Kidney epithelial cell (primary cell): ENCODE data around the gene EDDM13. TPM values are rescaled to one million over a fixed set of nuclear protein-coding genes. Genes with fewer than 3 reads are reported as not detected.
"Not testable (repeated sequence)": the region's sequence is repeated elsewhere in the genome, so short reads cannot be mapped to it uniquely, and the experiment has no call there.

ENCODE experiments used
- DNase-seq: peaks from one replicate; pipeline ENCODE4 v3.0.0-alpha.2; 2010; ENCODE audit warnings: low read depth
- H3K27me3 ChIP-seq: 2 replicates; pipeline ENCODE4 v1.6.0; 2011; ENCODE audit warnings: low read length; ENCODE audit not compliant: control insufficient read depth, insufficient read depth
- H3K36me3 ChIP-seq: 2 replicates; pipeline ENCODE4 v1.5.1; 2011; ENCODE audit warnings: low read length; ENCODE audit not compliant: control insufficient read depth, insufficient read depth
- H3K4me3 ChIP-seq: 2 replicates; pipeline ENCODE4 v1.5.1; 2011; ENCODE audit warnings: low read depth, mild to moderate bottlenecking, control low read depth, low read length
- CTCF ChIP-seq: IDR thresholded peaks from 2 replicates; pipeline ENCODE4 v1.5.1; 2011; ENCODE audit warnings: mild to moderate bottlenecking, moderate library complexity, low read length, control low read depth, inconsistent platforms; ENCODE audit not compliant: insufficient read depth, poor library complexity, severe bottlenecking
- total RNA-seq: library from RNA; depleted of rRNA; stranded (reverse); fragments of >200 nt; gene quantifications from 2 replicates; pipeline ENCODE4 v1.2.3, GENCODE V29; 2015

EDDM13 gene
- total RNA-seq, 1 donor from 2014 or later: not detected

- peak; percentile 96 for TF ChIP-seq CTCF
- peaks cover 3% of the 10 kb centered on the region for H3K27me3 ChIP-seq
- H3K36me3 ChIP-seq: no peaks in the 10 kb centered on the region
- DNase-seq: peak; percentile 21
- no peak overlapping the region for H3K4me3 ChIP-seq
These were observed 19.7 kb upstream of the EDDM13 start for GRCh38 chr19:56252699-56253422.

- TF ChIP-seq CTCF: peak; percentile 16
- no peak overlapping the region for H3K4me3 ChIP-seq
- H3K27me3 ChIP-seq: peaks cover 5% of the 10 kb centered on the region
- H3K36me3 ChIP-seq: no peaks in the 10 kb centered on the region
- peak; percentile 19 for DNase-seq
These were observed 18.8 kb upstream of the EDDM13 start for GRCh38 chr19:56253737-56254136.

GRCh38 chr19:56258272-56258671 lies 14.3 kb upstream of the EDDM13 start:
- Histone ChIP-seq H3K36me3 (no peaks in the 10 kb centered on the region), H3K27me3 (peaks cover 5% of the 10 kb centered on the region), H3K4me3 (no peak overlapping the region)
- no peak for DNase-seq
- no peak for TF ChIP-seq CTCF

GRCh38 chr19:56261145-56261544 lies 11.4 kb upstream of the EDDM13 start:
- peaks cover 2% of the 10 kb centered on the region for H3K27me3 ChIP-seq
- H3K36me3 ChIP-seq: no peaks in the 10 kb centered on the region
- TF ChIP-seq CTCF: no peak
- no peak for DNase-seq
- H3K4me3 ChIP-seq: no peak overlapping the region

- H3K27me3 ChIP-seq, H3K4me3 ChIP-seq, H3K36me3 ChIP-seq, DNase-seq: not testable (repeated sequence)
These were observed 10.6 kb upstream of the EDDM13 start for GRCh38 chr19:56261932-56262331.

- H3K36me3 ChIP-seq: no peaks in the 10 kb centered on the region
- no peak for DNase-seq
- H3K4me3 ChIP-seq: no peak overlapping the region
- H3K27me3 ChIP-seq: peaks cover under 1% of the 10 kb centered on the region
- TF ChIP-seq CTCF: no peak
These were observed 9.2 kb upstream of the EDDM13 start for GRCh38 chr19:56263319-56263718.
